ENCODE measurements around the gene VAC14.

DNA sequence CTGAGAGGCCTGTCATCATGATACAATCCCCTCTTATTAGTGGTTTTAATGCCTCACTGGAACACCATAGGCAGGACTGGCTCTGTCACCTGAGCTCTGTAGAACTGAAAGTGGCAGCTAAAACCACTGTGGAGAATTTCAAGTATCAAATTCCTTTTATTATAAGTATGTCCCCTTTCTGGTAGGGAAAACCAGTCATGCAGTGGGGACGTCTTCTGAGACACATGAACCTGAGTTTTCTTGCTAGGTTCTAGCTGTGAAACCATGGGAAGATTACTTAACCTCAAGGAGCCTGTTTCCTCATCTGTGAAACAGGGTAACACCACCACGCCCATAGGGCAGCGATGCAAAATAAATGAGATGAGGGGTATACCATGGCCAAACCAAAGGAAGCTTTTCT, 4.7 kb downstream of the VAC14 start:
- TF ChIP-seq, protein P1, sequence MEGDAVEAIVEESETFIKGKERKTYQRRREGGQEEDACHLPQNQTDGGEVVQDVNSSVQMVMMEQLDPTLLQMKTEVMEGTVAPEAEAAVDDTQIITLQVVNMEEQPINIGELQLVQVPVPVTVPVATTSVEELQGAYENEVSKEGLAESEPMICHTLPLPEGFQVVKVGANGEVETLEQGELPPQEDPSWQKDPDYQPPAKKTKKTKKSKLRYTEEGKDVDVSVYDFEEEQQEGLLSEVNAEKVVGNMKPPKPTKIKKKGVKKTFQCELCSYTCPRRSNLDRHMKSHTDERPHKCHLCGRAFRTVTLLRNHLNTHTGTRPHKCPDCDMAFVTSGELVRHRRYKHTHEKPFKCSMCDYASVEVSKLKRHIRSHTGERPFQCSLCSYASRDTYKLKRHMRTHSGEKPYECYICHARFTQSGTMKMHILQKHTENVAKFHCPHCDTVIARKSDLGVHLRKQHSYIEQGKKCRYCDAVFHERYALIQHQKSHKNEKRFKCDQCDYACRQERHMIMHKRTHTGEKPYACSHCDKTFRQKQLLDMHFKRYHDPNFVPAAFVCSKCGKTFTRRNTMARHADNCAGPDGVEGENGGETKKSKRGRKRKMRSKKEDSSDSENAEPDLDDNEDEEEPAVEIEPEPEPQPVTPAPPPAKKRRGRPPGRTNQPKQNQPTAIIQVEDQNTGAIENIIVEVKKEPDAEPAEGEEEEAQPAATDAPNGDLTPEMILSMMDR (IDR thresholded peaks at IDR 0.05; ENCODE audit: poor library complexity, severe bottlenecking) = no peak
- TF ChIP-seq EZH2 (IDR thresholded peaks at IDR 0.05; ENCODE audit: borderline replicate concordance, insufficient read depth, low read length, poor library complexity, severe bottlenecking) = no peak
- no peak for TF ChIP-seq RAD21 (conservative IDR thresholded peaks at IDR 0.05)
- no peak for TF ChIP-seq POLR2AphosphoS5 (IDR thresholded peaks at IDR 0.05)
- no peak for TF ChIP-seq MXI1 (conservative IDR thresholded peaks at IDR 0.05; ENCODE audit: poor library complexity, severe bottlenecking)
- TF ChIP-seq, protein P2, sequence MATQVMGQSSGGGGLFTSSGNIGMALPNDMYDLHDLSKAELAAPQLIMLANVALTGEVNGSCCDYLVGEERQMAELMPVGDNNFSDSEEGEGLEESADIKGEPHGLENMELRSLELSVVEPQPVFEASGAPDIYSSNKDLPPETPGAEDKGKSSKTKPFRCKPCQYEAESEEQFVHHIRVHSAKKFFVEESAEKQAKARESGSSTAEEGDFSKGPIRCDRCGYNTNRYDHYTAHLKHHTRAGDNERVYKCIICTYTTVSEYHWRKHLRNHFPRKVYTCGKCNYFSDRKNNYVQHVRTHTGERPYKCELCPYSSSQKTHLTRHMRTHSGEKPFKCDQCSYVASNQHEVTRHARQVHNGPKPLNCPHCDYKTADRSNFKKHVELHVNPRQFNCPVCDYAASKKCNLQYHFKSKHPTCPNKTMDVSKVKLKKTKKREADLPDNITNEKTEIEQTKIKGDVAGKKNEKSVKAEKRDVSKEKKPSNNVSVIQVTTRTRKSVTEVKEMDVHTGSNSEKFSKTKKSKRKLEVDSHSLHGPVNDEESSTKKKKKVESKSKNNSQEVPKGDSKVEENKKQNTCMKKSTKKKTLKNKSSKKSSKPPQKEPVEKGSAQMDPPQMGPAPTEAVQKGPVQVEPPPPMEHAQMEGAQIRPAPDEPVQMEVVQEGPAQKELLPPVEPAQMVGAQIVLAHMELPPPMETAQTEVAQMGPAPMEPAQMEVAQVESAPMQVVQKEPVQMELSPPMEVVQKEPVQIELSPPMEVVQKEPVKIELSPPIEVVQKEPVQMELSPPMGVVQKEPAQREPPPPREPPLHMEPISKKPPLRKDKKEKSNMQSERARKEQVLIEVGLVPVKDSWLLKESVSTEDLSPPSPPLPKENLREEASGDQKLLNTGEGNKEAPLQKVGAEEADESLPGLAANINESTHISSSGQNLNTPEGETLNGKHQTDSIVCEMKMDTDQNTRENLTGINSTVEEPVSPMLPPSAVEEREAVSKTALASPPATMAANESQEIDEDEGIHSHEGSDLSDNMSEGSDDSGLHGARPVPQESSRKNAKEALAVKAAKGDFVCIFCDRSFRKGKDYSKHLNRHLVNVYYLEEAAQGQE (IDR thresholded peaks at IDR 0.05; ENCODE audit: borderline replicate concordance) = no peak
- no peak for TF ChIP-seq EP300 (conservative IDR thresholded peaks at IDR 0.05; ENCODE audit: poor library complexity, severe bottlenecking)
- TF ChIP-seq SMC3 (conservative IDR thresholded peaks at IDR 0.05; ENCODE audit: poor library complexity) = no peak
- TF ChIP-seq TAF1 (IDR thresholded peaks at IDR 0.05; ENCODE audit: low read depth) = no peak
